Fibroblast of pulmonary artery (primary cell): ENCODE data around the gene DCHS2.

ENCODE experiments used
- DNase-seq: peaks from one replicate; pipeline ENCODE4 v3.0.0-alpha.2; 2010; ENCODE audit warnings: low read depth
- H3K4me3 ChIP-seq: replicated peaks from 2 replicates; pipeline ENCODE4 v1.5.1; 2011; ENCODE audit warnings: low read depth, mild to moderate bottlenecking, control low read depth, low read length, moderate library complexity
- TF ChIP-seq, protein P1 (sequence below): IDR thresholded peaks from 2 replicates; pipeline ENCODE4 v1.5.1; 2011; ENCODE audit warnings: mild to moderate bottlenecking, control low read depth, low read length, inconsistent platforms; ENCODE audit errors: missing control alignments

DCHS2 gene

GRCh38 chr4:154189346-154189745, 302.3 kb downstream of the DCHS2 start:
- TF ChIP-seq, protein P1, sequence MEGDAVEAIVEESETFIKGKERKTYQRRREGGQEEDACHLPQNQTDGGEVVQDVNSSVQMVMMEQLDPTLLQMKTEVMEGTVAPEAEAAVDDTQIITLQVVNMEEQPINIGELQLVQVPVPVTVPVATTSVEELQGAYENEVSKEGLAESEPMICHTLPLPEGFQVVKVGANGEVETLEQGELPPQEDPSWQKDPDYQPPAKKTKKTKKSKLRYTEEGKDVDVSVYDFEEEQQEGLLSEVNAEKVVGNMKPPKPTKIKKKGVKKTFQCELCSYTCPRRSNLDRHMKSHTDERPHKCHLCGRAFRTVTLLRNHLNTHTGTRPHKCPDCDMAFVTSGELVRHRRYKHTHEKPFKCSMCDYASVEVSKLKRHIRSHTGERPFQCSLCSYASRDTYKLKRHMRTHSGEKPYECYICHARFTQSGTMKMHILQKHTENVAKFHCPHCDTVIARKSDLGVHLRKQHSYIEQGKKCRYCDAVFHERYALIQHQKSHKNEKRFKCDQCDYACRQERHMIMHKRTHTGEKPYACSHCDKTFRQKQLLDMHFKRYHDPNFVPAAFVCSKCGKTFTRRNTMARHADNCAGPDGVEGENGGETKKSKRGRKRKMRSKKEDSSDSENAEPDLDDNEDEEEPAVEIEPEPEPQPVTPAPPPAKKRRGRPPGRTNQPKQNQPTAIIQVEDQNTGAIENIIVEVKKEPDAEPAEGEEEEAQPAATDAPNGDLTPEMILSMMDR = no peak
- no peak overlapping the region for H3K4me3 ChIP-seq
- DNase-seq = no peak

DNA sequence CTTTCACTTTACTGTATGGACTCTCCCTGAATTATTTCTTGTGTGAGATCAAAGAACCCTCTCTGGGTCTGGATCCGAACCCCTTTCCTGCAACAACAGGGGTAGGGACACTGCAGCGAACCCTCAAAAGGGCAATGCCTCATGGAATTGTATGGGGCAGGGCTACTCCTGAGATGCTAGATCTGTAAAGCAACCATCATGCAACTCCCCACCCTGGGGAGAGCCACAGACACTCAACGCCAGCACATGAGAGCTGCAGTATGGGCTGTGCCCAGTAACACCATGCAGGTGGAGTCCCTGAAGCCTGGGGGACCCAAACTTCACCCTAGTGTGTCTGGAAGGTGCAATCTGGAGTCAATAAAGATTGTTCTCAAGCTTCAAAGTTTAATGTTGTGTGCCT, 304.7 kb downstream of the DCHS2 start:
- no peak for DNase-seq
- H3K4me3 ChIP-seq = no peak overlapping the region
- TF ChIP-seq, protein P1 = no peak

GRCh38 chr4:154186035-154186434, 305.6 kb downstream of the DCHS2 start:
- H3K4me3 ChIP-seq = no peak overlapping the region
- TF ChIP-seq, protein P1 = no peak
- no peak for DNase-seq

- DNase-seq = no peak
- TF ChIP-seq, protein P1 = no peak
- H3K4me3 ChIP-seq = no peak overlapping the region
Measured at GRCh38 chr4:154184238-154184637, 307.4 kb downstream of the DCHS2 start.

- no peak for DNase-seq
- TF ChIP-seq, protein P1 = no peak
- no peak overlapping the region for H3K4me3 ChIP-seq
Measured at GRCh38 chr4:154183264-154183663, 308.3 kb downstream of the DCHS2 start.
